GM19452 (cell line): Measurements from ENCODE around the gene TTC34.
"Not testable (repeated sequence)": the region's sequence is repeated elsewhere in the genome, so short reads cannot be mapped to it uniquely, and the experiment has no call there.

Experiments used
- ATAC-seq: cut with Tn5 transposase; IDR thresholded peaks from one replicate; pipeline ENCODE4 v1.9.1; 2021; ENCODE audit not compliant: unreplicated experiment

Gene TTC34

GRCh38 chr1:2778220-2778592 lies 23.3 kb downstream of the TTC34 start:
- no peak for ATAC-seq

GRCh38 chr1:2777424-2778219 lies 23.9 kb downstream of the TTC34 start:
- no peak for ATAC-seq

- ATAC-seq, result not testable (repeated sequence)
Measured at GRCh38 chr1:2775333-2775732, 26.2 kb downstream of the TTC34 start.

GRCh38 chr1:2768052-2768451 lies 33.4 kb downstream of the TTC34 start:
- ATAC-seq, result not testable (repeated sequence)

GRCh38 chr1:2759433-2759832 lies 42.1 kb downstream of the TTC34 start:
- ATAC-seq, result not testable (repeated sequence)

- ATAC-seq, result not testable (repeated sequence)
Measured at GRCh38 chr1:2757519-2757918, 44.0 kb downstream of the TTC34 start.

GRCh38 chr1:2755426-2755825 lies 46.1 kb downstream of the TTC34 start:
- ATAC-seq, result not testable (repeated sequence)

- not testable (repeated sequence) for ATAC-seq
Measured at GRCh38 chr1:2754597-2754996, 46.9 kb downstream of the TTC34 start.

GRCh38 chr1:2752503-2752902 lies 49.0 kb downstream of the TTC34 start:
- not testable (repeated sequence) for ATAC-seq

- ATAC-seq, result not testable (repeated sequence)
Measured at GRCh38 chr1:2751866-2752265, 49.6 kb downstream of the TTC34 start.

GRCh38 chr1:2750766-2751730 lies 50.4 kb downstream of the TTC34 start:
- not testable (repeated sequence) for ATAC-seq

GRCh38 chr1:2750041-2750680 lies 51.3 kb downstream of the TTC34 start:
- not testable (repeated sequence) for ATAC-seq

GRCh38 chr1:2748626-2749025 lies 52.9 kb downstream of the TTC34 start:
- not testable (repeated sequence) for ATAC-seq

- not testable (repeated sequence) for ATAC-seq
Measured at GRCh38 chr1:2694796-2695195, 106.7 kb downstream of the TTC34 start.

GRCh38 chr1:2690180-2690579 lies 111.3 kb downstream of the TTC34 start:
- ATAC-seq, result not testable (repeated sequence)

GRCh38 chr1:2688336-2688665 lies 113.2 kb downstream of the TTC34 start:
- ATAC-seq, result not testable (repeated sequence)

- ATAC-seq, result not testable (repeated sequence)
Measured at GRCh38 chr1:2687638-2688335, 113.7 kb downstream of the TTC34 start.

GRCh38 chr1:2687174-2687591 lies 114.3 kb downstream of the TTC34 start:
- not testable (repeated sequence) for ATAC-seq

GRCh38 chr1:2686091-2686863 lies 115.2 kb downstream of the TTC34 start:
- ATAC-seq, result not testable (repeated sequence)

- not testable (repeated sequence) for ATAC-seq
Measured at GRCh38 chr1:2685671-2686070, 115.8 kb downstream of the TTC34 start.
